Testis (tissue), 2 donors: ENCODE data around the gene TMEM191C.

Experiments
- CTCF ChIP-seq, 3 experiments: fragments of 450-650 bp in 2 of 3; fragments of 200-600 bp in 1 of 3; sonication (generic) in 1 of 3; IDR thresholded peaks; one replicate each; pipeline ENCODE4 v1.5.1; 2016 to 2019; ENCODE audit warnings: antibody characterized with exemption in 3 of 3, mild to moderate bottlenecking in 2 of 3, moderate library complexity in 1 of 3
- POLR2A ChIP-seq: fragments of 450-650 bp; IDR thresholded peaks from one replicate; pipeline ENCODE4 v1.6.1; 2017; ENCODE audit warnings: antibody characterized with exemption, mild to moderate bottlenecking, moderate library complexity

- TF ChIP-seq CTCF (IDR thresholded peaks at IDR 0.05) (no peak), POLR2A (no peak)
These were observed 19.3 kb upstream of the TMEM191C start for GRCh38 chr22:21447694-21448402.
